A172 (cell line): ENCODE results near the gene TNNI3K. TPM values are rescaled to one million over a fixed set of nuclear protein-coding genes. Genes with fewer than 3 reads are reported as not detected.

Experiments used
- DNase-seq: peaks from one replicate; pipeline ENCODE4 v3.0.0-alpha.2; 2015; ENCODE audit warnings: low spot score
- total RNA-seq: library from RNA; depleted of rRNA; stranded (reverse); fragments of >200 nt; shearing (Covaris generic); gene quantifications from 2 replicates; pipeline ENCODE4 v1.2.3, GENCODE V29; 2014

Gene TNNI3K
- total RNA-seq, 1 experiment from 2014 or later, result not detected

DNA sequence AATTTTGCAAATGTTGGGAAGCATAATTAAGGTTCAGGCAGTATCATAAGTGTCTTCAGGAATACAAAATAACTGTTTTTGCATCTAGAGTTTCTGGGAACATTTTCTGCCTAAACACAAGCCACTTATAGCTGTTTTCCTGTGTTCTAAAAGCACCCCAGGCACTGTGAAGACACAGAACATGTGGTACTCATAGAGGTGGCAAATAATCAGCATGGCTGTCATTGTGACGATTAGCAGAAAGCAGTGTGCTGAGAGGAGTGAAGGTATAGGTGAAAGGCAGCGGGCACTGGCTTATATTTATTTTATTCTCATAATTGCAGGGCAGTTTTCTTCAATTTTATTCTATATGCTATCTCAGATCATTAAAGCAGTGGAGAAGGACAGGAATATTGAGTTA lies 157.7 kb downstream of the TNNI3K start:
- DNase-seq, result no peak

DNA sequence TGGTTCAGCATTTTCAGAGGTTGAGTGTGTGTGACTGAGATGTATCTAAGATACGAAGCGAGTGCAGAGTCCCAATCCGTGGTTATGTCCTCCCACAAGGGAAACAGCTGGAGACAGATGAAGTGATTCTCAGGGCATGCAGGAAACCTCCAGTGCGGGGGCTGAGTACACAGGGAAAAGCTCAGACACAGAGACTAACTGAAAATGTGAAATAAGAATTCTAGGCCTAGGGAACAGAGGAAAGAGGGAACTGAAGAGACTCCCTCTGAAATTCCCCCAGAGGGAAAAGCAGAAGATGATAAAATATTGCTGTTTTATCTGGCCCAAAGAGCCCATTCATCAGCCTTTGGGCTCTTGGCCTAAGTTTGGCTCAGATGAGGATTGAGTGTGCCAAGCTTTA lies 160.4 kb downstream of the TNNI3K start:
- no peak for DNase-seq

DNA sequence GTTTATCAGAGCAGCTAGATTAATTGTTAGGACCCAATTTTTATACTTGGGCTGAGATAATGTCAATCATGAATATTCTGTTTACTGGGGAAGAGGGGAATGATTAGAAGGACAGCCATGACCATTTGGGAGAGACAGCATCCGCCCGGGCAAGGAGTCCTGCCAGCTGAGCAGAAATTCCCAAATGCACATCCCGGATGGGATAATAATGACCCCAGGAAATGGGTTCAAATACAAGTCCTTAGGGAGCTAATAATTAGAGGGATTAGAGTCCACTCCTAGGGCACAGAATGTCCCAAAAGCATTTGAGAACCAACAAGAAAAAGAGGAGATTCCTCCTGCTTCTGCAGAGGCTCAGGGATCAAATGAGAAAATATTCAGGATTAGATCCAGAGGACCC lies 161.3 kb downstream of the TNNI3K start:
- no peak for DNase-seq

DNA sequence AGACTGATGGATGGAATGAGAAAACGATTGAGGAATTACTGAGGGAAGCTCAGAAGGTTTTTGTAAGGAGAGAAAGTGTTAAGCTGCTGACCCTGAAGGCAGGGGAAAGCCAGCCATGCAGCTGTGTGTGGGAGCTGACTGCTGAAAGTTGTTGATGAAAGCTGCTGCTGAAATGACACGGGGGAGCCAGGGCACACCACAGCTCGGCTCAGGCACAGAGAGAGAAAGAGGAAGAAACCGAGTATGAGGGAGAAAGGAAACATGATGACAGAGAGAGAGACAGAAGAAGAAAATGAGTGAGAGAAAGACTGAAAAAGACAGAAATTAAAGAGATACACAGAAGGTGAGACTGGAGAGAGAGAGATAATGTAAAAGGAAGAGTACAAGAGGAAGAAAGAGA lies 161.7 kb downstream of the TNNI3K start:
- DNase-seq, result no peak

DNA sequence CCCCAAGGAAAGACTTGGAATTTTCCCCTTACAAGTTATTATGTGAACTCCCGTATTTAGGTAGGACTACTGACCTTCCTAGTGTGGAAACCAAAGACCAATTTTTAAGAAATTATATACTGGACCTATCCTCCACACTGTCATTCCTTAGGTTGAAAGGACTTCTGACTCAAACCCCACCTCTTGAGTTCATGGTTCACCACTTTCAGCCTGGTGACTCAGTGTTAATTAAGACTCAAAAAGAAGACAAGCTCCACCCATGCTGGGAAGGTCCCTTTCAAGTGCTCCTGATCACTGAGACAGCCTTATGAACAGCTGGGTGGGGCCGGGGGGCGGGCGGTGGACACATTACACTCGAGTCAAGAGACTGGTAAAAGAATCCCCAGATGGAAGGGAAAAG lies 164.1 kb downstream of the TNNI3K start:
- DNase-seq, result no peak

DNA sequence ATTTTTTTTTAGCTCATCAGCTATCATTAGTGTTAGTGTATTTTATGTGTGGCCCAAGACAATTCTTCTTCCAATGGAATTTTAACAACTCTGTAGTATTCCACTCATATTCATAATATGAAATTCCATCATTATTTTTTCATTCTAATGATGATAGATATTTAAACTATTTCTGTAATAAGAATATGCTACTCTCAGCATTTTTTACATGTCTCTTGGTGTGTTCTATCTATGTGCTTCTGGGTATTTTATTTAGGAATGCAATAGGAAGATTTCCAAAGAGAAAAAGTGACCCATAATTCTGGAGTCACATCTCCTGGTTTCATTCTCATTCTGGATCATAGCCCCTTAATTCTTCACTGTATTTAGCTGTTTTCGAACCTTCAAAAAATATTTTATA lies 167.7 kb downstream of the TNNI3K start:
- no peak for DNase-seq

DNA sequence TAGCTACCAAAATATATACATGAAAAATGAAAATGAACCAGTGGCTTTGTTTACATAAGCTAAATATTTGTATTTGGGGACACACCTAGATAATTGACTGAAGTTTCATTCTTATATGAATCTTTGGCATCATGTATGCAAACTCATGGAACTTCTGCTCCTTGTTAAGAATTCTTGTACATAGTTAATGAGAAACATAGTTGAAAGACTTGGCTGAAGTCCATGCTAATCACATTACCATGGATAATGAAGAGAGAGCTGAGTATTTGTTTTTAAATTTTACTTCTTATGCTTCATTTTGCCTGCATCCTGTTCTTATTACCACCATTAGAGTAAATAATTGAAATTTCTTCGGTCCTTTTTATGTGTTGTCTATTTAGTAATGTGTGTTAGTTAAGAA lies 168.4 kb downstream of the TNNI3K start:
- DNase-seq, result no peak

DNA sequence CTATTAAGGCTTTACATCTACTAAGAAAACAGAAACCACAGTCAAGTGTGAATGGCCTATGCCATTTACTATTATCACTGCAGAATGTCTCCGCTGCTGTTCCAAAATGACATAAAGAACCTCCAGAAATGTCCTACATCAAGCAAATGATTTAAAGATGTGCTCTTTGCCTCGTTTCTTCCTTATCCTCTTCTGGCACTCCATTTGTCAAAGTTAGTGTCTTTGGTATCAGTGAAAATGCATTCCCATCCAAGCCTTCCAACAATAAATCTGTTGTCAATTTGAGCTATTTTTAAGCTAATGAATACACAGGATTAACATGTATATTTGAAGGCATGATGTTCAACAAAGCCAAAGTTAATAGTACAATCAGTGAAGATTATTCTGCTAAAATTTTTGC lies 171.6 kb downstream of the TNNI3K start:
- no peak for DNase-seq

DNA sequence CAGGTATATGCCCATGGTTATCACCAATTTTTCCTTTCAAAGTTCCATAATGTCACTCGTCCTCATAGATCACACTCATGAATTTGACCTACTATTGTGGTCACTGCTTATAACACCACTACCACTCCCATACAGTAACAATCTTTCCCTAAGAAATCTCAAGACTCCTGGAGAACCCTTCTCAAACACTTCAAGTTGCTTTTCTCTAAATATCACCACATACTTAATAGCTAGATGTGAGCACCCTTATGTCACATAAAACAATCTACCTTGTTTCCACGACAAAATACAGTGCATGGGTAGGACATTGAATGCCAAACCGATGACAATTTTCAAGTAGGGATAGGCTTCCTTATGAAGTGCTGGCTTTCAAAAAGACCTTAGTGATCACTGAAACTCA lies 172.7 kb downstream of the TNNI3K start:
- no peak for DNase-seq

DNA sequence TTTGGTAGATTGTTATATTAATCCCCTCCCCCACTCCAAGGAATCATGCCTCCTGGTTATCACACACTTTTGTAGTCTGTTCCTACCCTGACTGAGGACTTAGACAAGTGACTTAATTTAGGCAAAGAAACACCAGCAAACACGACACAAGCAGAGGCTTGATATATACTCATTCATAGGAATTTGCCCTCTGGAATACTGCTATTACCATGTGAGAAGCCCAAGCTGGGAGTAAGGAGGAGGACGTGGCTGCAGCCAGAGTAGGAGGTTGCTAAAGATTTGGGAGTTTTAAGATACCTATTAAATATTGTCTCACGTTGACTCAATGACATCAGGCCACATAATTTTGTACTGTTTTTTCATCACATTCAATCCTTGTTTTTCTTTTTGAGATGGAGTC lies 177.1 kb downstream of the TNNI3K start:
- DNase-seq, result no peak

DNA sequence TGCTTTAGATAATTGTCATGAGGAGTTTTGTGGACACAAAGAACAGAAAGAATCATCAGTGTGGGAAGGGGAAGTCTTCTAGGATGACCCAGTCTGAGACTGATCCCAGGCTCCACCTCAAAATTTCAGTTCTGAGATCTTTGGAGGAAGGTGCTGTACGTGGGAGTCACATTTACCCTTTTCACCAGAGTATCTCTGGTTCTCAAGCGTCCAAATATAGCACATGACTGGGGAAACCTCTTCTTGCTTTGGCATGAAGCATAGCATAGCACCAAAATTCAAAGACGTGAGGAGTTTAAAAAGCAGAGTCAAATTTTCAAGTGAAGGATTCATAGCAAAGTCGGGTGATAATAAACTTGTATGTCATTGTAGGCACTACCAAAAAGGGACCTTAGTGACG lies 180.7 kb downstream of the TNNI3K start:
- DNase-seq, result no peak

DNA sequence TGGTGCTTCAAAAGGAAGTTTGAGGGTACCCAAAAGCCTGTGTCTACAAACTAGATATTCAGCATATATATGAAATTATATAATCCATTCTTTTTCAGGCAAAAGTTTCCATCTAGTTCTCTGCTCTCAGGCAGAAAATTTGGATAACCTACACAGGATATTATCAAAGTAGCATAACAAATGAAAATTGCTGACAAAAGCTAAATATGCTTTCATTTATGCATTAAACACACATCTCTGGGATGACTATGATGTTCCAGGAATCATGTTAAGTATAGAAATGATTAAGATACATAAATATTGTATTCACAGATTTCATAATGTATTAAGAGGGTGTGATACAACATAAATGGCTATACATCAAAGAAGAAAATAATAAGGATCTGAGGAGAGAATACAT lies 184.4 kb downstream of the TNNI3K start:
- no peak for DNase-seq

DNA sequence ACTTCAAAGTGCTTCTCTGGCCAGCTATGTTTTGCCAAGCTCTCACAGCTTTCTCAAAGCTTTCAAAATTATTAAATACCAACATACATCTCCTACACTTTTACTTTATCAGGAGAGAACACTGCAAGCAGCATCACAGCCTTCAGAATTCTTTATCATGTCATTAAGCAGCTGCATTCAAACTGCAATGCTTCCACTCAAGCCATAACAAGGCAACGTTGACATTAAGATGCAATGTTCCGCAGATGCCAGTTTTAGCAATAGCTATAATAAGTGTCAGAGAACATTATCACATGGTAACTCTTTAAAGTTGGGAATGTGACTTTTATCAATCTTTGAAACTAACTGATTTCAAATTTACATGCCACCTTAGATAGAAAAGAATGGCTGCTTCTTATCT lies 185.3 kb downstream of the TNNI3K start:
- no peak for DNase-seq

DNA sequence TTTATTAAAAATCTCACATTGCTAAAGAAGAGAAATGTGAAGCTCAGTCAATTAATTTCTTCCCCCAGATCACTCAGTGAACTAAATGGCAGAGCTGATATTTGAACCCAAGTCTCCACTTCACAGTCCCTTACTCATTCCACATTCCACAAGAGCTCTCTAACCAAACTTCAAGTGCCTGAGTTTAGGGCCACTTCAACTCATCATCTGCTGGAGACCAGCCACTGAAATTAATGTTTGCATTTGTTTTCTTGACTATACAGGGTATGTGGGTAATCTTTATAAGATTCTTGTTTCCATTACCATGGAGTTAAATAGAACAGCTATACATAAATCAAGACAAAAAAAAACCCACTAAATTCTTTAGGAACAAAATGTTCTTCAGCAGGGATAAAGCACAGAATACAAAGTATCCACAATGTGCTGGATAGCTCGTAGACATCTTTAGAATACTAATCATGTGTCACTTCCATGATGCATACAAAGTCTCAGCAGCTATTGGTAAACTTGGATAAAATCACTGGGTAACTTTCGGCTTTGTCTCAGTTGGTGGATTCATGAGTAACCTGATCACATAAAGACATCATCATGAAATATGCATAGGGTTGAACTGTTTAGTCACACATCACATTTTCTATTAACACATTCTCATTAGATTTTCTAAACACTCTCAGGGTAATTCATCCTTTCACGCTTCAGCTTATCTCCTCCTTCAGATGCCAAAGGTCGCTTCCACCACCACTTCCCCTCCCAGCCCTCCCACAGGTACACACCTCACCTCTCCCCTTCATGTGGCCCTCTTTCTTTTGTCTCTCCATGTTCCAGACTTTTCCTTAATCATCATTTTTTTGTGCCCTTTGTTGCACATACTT lies 187.5 kb downstream of the TNNI3K start:
- no peak for DNase-seq

DNA sequence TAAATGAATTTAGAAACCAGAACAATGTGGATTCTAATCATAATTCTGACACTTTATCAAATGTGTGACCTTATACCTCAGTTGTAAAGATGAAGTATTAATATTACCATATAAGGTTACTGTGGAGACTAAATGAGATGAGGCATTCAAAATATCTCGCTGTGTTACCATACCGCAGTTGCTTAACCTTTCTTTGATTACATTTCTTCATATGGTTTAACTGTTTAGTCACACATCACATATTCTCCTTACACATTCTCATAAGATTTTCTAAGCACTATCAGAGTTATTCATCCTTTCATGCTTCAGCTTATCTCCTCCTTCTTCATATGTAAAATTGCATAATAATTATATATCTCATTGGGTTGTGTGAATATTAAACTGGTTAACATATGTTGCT lies 188.3 kb downstream of the TNNI3K start:
- DNase-seq, result no peak

DNA sequence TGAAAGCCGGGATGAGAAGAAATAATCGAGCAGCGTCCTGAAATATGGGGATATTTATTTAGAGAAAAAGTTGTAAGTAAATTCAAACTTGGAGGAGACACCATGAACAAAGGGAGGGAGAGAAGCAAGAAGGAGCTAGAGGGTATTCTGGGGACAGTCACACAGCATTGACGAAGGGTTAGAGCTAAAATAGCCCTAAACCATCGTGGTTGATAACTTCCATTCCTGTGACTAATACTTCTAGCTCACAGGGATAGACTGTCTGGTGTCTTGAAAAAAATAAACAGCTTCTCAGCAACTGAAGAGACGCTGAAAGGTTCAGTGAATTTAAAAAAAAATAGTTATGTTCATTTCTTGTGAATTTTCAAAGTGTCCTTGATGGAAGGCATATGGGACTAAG lies 190.5 kb downstream of the TNNI3K start:
- no peak for DNase-seq

DNA sequence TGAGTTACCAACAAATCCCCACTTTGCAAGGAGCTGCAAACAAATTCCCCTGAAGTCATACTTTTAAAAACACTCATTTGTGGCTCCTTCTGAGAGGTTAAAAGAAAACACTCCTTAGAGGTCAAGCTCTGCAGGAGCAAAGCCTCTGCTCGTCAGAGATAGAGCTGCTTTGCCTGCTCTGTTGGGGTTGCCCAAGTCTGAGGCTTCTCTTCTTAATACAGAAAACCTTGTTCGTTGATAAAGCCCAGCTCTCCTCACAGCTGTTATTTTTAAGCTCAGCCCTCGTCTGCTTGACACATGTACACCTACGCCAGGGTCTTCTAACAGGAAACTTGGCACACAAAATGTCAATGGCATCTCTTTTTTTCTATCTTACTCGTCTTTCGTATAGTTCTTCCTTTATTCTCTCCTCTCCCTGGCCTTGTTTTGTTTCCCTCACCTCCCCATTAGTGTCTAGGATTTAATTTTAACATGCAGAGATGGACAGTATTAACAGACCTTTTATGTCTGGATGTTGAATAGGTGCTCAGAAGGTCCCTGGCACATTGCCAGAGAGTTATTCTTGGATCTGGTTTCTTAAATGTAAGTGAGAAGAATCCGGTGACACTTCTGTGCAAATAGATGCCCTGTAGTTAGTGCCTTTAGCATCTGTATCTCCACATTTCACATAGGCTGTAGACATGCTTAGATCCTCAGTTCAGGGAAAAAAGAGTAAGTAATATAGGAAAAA lies 191.2 kb downstream of the TNNI3K start:
- no peak for DNase-seq

DNA sequence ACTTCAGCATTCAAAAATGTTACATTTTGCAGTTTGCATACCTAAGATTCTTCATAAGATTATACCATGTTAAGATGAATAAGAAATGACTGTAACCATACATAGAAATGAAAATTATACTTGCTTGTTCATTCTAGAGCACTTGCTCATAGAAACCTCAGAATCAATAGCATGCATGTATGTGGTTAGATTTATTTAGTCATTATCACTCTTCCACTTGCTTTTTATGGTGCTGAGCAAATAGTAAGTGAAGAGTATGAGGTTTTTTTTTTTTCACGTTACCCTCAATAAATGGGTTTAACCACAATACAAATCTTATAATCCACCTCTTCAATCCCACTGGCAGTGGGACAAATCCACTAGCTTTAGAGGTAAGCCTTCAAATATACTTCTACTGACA lies 192.5 kb downstream of the TNNI3K start:
- no peak for DNase-seq

DNA sequence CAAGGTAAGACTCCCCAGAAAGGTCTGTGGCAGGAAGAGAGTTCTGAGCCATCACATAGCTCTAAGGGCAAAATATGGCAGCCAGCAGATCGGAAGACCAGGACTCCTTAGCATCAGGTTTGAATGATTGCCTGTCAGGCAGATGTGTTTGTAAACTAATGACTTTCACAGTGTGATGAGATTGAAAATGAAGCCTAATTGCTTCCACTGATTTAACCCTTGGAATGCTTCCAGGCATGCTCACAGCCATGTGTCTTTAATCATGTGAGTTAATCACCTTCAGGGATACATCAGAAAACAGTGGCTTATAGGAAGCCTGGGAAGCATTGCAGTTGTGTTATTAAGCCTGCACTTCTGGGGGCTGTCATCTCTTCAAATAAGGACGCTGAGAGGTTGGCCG lies 194.4 kb downstream of the TNNI3K start:
- DNase-seq, result no peak

DNA sequence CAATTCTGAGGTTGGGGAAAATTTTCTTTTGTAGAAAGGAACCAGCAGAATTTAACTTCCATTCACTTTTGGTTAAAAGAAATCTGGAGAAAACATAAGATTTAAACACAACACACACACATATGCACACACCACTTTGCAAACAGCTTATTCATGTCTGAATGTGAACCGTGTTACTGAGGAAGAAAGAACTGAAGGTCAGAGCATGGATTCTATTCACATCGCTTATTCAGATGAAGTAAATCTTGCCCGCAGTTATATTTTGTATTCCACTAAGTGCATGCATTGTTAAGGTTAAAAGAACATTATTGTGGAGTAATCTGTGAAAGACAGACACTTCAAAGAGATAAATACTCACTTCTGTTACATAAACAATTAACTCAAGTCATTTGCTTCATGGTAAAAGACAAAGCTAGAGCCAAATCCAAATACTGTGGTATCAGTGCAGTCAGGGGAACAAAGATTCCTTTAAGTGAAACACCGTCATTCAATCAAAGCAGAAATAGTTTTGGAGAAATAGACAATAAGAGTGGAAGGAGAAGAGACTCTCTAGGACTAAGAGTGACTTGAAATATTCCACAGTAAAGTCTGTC lies 195.3 kb downstream of the TNNI3K start:
- DNase-seq, result no peak

DNA sequence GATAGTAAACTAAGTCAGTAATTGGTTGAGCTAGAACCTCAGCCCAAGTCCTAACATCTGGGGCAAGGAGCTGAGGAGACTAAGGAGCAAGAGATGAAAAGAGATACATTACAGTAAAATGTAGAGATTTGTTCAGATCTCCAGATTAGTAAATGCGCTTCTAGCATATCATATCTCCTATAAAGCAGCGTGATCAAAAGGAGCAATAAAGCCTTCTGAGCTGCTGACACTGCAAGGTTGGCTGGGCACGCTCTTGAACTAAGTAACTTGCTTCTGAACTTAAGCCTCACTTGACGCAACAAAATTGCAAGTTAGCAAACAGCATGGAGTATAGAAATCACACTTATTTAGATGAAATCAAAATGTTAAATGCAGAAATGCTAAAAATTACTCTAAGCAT lies 196.3 kb downstream of the TNNI3K start:
- no peak for DNase-seq

DNA sequence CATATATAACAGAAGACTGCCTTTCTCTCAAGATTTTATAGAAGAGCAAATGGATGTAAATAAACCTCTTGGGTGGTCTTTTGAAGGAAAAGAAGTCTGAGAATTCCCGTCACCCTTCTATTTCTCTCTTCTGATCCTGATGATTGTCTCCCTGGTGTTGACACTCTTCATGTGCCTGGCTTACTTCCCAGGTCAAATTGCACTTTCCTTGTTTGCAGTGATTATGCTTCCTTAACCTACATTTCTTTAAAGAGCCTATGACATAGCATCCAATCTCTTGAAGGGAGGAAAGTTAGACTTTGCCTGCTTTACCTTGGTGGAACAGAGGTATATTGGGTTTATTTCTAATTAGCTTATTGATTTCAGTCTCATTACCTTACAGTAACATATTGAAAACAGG lies 197.1 kb downstream of the TNNI3K start:
- DNase-seq, result no peak

DNA sequence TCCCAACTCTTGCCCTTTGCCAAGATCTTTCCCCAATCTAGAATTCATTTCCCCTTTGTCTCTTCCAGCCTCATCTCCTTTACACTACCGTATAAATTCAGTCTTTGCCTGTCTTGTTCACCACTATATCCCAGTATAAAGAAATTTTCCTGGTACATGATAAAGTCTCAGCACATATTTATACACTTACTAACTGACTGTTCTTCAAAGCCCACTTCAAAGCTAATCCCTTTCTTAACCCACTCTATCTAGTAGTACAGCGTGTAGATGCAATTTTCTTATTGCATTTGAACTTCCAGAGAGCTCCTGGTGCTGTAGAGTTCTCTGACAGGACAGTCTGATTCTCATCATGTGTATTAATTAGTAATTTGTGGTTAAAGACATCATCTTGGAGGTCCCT lies 199.1 kb downstream of the TNNI3K start:
- no peak for DNase-seq
